G401 (cell line): Measurements from ENCODE around the gene PODXL. TPM values are rescaled to one million over a fixed set of nuclear protein-coding genes. Genes with fewer than 3 reads are reported as not detected.

Experiments
- DNase-seq: peaks from one replicate; pipeline ENCODE4 v3.0.0-alpha.2; 2015; ENCODE audit warnings: low spot score
- in situ Hi-C: cut with HindIII; loops from 2 replicates; pipeline ENCODE4 v1.10.0; 2016; ENCODE audit warnings: low sequenced_read_pairs, mixed read lengths
- total RNA-seq: library from RNA; depleted of rRNA; stranded (reverse); fragments of >200 nt; shearing (Covaris generic); gene quantifications from 2 replicates; pipeline ENCODE4 v1.2.3, GENCODE V29; 2014; rRNA removed

PODXL gene
- 0.62 and 0.92 TPM in 2 replicates for total RNA-seq

GRCh38 chr7:131556053-131556908 is at the start of gene PODXL:
Gene PODXL, minus strand, starts transcription at chr7:131556628. Its CDS starts 269 bp downstream, at chr7:131556359.
- DNase-seq, result no peak
- in situ Hi-C loops, result no loop called here

GRCh38 chr7:131605280-131605878 is 49.0 kb upstream of the PODXL start:
- no peak for DNase-seq
- in situ Hi-C loops, result no loop called here

DNA sequence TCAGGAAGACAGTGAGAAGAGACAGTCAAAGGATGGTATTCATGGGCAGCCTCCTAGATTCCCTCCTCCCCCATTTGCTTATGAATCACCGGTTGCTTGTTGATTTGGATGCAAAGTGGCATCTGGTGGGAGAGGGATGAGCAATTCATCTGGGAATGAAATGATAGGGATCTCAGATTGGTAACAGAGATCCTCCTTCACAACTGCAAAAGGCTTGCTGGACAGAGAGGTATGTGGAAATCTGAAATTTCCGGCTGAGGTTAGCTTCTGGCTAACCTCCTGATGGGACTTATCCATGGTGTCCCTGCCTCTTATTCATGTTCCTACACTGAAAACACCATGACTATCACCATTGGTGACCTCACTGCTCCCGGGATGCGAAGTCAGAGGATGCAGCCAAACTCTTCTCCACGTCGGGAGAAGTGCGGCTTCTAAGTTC is 48.4 kb upstream of the PODXL start:
- no peak for DNase-seq
- in situ Hi-C loops, result no loop called here

- DNase-seq, result no peak
- in situ Hi-C loops, result no loop called here
Observed at GRCh38 chr7:131603932-131604331, 47.5 kb upstream of the PODXL start.

- in situ Hi-C loops, result no loop called here
- DNase-seq, result no peak
Observed at GRCh38 chr7:131602994-131603372, 46.6 kb upstream of the PODXL start.

GRCh38 chr7:131602304-131602993 is 46.0 kb upstream of the PODXL start:
- in situ Hi-C loops, result no loop called here
- DNase-seq, result no peak

GRCh38 chr7:131600085-131600881 is 43.9 kb upstream of the PODXL start:
- in situ Hi-C loops, result no loop called here
- DNase-seq, result no peak

DNA sequence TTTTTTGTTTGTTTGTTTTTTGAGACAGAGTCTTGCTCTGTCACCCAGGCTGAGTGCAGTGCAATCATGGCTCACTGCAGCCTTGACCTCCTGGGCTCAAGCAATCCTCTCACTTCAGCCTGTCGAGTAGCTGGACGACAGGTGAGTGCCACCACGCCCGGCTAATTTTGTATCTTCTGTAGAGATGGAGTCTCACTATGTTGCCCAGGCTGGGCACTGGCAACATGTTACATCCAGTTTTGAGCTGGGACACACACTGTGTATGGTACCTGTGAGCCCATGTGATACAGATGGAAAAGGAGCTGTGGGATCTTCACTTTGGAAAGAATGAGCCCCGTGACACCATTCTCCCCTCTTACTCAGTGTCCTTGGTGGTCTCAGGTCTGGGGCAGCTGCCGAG is 40.4 kb upstream of the PODXL start:
- no peak for DNase-seq
- in situ Hi-C loops, result no loop called here

DNA sequence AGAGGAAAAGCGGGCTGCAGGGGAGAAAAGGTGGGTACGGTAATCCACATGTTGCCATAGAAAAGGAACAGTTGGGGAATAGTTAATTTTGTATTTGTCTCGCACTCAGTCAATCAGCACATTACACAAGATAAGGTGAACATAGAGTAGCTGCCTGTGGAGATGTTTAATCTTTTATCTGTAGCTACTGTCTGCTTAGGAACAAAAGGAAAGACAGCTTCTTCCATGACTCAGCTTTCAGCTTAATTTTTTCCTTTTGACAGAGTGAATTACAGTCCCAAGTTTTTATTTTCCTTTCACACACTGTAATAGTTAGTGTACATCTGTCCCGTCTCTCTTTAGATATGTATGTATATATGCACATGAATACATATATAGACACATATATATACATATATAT is 39.3 kb upstream of the PODXL start:
- no peak for DNase-seq
- in situ Hi-C loops, result no loop called here

DNA sequence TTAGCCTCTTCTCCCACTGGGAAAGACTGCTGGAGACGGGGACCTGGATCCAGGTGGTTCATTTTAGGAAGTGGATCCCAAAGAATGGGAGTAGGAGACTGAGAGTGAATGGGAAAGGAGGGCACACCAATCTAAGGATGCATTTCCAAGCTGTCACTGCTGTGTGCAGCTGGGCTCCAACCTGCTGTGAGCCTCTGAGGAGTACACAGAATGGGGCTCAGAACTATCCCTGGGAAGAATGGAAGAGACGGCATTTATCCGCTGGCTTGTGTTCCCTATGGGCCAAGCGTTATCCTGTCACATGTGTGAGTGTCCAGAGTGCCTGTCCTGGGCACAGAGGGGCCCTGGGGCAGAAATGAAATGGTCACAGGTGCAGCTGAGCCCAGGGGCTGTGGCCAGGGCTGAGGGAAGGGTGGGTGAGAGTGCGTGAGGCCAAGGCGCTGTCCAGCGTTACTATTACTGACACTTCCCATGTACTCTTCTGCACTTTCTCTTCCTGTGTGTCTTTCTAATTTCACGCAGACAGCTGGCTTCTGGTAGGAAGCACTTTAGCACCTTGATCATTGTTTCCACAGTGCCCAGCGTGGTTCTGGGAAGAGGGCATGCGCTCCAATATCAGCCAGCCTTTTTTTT is 35.4 kb upstream of the PODXL start:
- in situ Hi-C loops, result no loop called here
- DNase-seq, result no peak

- in situ Hi-C loops, result no loop called here
- no peak for DNase-seq
Observed at GRCh38 chr7:131587315-131587923, 31.0 kb upstream of the PODXL start.

DNA sequence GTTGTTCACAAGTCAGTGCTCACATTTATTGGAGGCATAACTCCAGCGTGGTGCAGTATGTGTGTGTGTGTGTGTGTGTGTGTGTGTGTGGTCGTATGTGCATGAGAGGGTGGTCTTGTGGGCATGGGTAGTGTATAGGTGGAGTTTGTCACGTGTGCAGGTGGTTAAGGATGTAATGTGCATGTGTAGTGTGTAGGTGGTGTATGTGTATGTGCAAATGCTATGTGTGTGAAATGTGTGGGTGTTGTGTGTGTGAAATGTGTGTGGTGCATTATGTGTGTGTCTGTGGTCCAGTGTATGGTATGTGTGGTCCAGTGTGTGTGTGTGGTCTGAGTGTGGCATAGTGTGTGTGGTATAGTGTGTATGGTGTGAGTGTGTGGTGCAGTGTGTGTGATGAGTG is 30.3 kb upstream of the PODXL start:
- DNase-seq, result no peak
- in situ Hi-C loops, result no loop called here

DNA sequence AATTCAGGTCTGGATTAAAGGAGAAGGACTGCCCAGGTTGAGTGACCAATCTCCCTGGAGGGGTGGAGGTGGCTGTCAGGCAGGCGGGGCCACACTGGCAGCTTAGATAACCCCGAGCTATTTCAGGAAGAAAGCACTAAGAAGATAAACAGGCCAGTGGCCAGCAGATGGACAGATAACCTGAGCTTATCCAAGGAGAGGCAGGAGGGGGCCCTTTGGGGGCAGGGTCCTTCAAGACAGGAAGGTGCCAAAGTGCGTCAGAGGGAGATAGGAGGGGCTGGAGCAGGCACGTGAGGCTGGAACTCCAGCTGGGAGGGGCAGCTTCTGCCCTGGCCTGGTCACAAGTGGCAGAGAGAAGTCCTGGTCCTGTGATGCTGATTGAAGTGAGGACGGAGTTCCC is 29.8 kb upstream of the PODXL start:
- no peak for DNase-seq

GRCh38 chr7:131583430-131583829 is 27.0 kb upstream of the PODXL start:
- DNase-seq, result no peak
- in situ Hi-C loops, result no loop called here

More for the DNA sequence above, 29.8 kb upstream of the PODXL start:
- in situ Hi-C loops, result no loop called here

DNA sequence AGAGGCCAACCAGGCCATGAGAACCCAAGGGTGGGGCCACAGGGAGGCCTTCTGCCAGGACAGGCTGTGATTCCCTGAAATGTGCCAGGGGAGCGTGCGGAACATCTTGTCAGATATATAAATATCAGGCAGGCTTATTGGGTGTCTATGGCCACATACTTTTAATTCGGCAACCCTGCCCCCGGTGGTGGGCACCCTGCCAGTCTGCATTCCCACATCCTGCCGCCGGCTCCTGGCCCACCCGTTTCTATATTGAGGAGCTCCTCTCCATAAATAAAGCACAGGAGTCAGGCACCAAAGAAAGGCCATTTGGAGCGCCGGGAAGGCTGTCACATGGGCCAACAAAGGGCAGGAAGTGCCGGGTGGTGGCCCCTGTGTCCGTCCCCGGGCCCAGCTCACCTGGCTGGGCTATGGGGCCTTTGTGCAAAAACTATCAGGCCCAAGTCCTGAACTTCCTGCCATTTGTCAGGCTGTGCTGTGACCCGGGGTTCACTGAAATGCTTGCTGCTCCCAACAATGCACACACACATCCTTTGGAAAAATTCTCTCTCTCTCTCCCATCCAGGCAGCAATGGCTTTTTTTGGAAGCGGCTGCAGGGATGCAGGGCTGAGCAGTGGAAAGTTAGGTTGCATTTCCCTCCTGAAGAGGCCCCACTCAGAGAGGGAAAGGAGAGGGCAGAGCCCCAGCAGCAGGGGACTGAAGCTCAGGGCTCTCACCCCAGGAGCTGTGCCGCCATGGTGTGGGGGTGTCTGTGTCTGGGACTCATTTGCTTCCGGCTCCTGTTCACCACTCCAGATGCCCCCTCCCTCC is 25.0 kb upstream of the PODXL start:
- no peak for DNase-seq

GRCh38 chr7:131578602-131579001 is 22.2 kb upstream of the PODXL start:
- in situ Hi-C loops, result no loop called here
- DNase-seq, result no peak

More for the DNA sequence above, 25.0 kb upstream of the PODXL start:
- in situ Hi-C loops, result no loop called here

GRCh38 chr7:131574741-131575140 is 18.3 kb upstream of the PODXL start:
- in situ Hi-C loops, result no loop called here

GRCh38 chr7:131570401-131570800 is 14.0 kb upstream of the PODXL start:
- in situ Hi-C loops, result no loop called here
- DNase-seq, result no peak

More at GRCh38 chr7:131574741-131575140, 18.3 kb upstream of the PODXL start:
- no peak for DNase-seq
